NCI-H1105 (cell line): Measurements from ENCODE around the gene CNN3.

Experiments used
- DNase-seq: peaks from one replicate; lab custom pipeline; 2025; lab: John Stamatoyannopoulos, UW

CNN3 gene

GRCh38 chr1:94926915-94927404 is at the start of gene CNN3:
Gene CNN3 (minus strand): TSS chr1:94927110. CDS start chr1:94926894, 216 bp downstream.
- DNase-seq: peak; percentile 97

DNA sequence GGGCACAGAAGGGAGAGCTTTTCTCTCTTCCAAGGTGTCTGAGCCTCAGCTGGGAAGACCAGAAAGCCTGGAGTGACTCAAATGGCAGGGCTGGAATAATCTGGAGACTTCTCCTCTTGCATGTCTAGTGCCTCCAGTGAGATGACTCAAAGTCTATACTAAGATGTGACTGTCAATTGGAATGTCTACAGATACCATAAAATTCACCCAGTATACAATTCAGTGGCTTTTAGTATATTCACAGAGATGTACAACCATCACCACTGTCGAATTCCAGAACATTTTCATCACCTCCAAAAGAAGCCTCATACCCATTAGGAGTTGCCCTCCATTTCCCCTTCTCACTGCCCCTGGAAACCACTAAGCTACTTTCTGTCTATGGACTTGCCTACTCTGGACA is 47.9 kb upstream of the CNN3 start:
- DNase-seq: no peak

DNA sequence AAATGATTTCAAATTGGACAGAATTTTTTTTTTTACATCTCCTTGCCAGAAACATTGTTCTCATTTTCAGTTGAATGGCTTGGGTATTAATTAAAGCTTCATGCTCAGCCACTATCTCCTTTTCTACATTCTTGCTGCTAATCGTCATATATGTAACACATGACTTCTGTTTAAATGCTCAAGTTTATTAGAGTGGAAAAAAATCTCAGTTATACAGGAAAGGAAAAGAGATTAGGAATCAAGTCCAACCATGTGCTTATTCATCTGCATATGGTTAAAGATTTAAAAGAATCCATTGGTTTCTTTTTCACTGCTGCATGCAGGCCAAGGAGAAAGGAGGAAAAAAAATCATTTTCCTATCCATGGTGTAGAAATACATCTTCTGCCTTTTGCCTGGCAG is 47.3 kb upstream of the CNN3 start:
- DNase-seq: no peak

DNA sequence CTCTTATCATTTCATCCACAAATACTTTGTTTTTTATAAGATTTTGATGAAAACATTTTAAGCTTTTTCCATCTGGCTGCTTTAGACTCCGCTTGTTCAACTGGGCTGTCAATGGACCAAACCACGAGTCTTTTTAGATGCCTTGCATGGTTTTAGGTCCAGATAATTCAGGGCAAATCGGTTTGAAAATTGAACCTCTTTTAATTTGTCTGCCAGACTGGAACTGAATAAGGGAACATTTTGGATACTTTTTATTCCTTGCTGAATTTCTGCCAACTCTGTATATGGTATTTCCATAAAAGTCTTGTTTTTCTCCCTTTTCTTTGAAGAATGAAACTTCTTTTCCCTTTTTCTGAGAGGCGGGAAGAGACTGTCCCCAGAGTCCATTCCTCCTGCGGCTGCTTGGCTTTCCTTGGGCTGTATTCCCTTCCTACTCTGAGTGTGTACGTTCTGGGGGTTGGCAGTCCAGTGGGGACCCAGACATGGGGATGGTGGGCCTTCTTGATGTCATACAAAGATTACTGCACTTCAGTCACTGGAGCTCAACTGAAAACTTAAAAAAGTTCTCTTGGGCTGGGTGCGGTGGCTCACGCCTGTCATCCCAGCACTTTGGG is 46.5 kb upstream of the CNN3 start:
- DNase-seq: no peak

GRCh38 chr1:94971491-94971924 is 44.6 kb upstream of the CNN3 start:
- DNase-seq: no peak

DNA sequence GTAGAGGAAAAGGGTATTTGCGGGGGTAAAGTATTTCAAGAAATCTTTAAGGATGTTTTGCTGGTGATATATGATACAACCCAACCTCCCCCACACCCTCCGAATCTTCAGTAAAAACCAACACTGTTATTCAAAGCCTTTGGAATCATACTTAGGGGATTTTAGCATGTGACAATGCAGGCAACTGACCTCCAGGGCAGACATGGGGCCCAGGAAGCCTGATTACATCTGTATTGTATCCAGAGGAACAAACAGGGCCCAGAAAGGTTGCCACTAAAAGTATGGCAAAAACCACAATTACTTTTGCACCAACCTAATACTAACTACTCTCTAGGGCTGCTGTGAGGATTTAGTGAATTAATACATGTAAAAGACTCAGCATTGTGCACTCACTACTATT is 43.9 kb upstream of the CNN3 start:
- DNase-seq: no peak

DNA sequence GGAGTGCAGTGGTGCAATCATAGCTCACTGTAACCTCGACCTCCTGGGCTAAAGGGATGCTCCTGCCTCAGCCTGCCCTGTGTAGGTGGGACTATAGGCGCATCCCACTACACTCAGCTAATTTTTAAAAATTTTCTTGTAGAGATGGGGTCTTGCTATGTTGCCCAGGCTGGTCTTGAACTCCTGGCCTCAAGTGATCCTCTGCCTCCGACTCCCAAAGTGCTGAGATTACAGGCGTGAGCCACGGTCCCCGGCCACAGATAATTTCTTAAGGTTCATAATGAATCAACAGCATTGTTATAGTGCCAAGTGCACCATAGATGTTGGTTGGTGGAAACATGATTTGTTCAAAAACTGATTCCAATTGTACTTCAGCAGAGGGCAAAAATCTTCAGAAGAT is 42.2 kb upstream of the CNN3 start:
- DNase-seq: no peak

DNA sequence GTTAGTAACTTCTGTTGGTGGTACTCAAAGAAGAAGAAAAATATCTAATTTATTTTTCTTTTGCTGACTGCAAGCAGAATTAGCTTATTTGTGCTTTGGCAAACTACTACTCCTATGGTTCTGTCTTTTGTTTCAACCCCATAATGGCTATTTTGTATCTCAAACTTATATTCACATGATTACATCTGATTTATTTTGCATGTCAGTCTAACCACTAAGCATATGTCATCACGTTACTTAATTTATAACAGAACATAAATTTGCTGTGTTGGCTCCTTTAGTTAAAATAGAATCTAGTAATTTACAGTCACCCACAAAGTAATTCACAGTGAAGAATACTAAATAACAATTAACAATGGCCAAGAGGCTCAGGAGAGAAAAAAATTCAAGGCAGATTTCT is 39.1 kb upstream of the CNN3 start:
- no peak for DNase-seq

- DNase-seq: no peak
Measured at GRCh38 chr1:94963864-94964263, 37.0 kb upstream of the CNN3 start.

GRCh38 chr1:94962409-94963265 is 35.7 kb upstream of the CNN3 start:
- no peak for DNase-seq

DNA sequence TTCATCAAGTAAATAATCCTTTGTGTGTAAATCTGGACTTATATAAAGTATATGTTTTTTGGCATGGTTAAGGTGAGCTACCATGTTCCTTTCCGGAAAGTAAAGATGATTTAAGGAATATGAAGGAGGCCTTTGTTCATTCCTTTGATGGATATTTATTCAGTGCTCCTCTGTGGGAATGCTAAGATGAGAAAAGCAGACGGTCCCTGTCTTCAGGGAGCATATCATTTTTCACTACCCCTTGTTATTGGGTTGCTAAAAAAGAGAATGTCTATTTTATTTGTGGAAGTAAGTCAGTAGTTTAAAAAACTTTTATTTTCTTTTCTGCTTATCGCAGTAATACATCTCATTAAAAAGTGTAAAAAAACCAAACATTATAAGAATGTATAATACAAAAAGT is 35.1 kb upstream of the CNN3 start:
- DNase-seq: no peak

GRCh38 chr1:94961582-94961981 is 34.7 kb upstream of the CNN3 start:
- DNase-seq: no peak

DNA sequence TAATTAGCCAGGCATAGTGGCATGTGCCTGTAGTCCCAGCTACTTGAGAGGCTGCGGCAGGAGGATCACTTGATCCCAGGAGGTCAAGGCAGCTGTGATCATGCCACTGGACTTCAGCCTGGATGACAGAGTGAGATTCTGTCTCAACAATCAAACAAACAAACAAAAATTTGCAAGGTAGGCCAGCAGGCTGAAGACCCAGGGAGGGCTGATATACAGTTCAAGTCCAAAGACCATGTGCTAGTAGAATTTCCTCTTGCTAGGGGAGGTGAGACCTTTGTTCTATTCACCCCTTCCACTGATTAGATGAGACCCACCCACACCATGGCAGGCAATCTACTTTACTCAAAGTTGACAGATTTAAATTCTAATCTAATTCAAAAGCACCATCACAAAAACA is 31.2 kb upstream of the CNN3 start:
- DNase-seq: no peak

DNA sequence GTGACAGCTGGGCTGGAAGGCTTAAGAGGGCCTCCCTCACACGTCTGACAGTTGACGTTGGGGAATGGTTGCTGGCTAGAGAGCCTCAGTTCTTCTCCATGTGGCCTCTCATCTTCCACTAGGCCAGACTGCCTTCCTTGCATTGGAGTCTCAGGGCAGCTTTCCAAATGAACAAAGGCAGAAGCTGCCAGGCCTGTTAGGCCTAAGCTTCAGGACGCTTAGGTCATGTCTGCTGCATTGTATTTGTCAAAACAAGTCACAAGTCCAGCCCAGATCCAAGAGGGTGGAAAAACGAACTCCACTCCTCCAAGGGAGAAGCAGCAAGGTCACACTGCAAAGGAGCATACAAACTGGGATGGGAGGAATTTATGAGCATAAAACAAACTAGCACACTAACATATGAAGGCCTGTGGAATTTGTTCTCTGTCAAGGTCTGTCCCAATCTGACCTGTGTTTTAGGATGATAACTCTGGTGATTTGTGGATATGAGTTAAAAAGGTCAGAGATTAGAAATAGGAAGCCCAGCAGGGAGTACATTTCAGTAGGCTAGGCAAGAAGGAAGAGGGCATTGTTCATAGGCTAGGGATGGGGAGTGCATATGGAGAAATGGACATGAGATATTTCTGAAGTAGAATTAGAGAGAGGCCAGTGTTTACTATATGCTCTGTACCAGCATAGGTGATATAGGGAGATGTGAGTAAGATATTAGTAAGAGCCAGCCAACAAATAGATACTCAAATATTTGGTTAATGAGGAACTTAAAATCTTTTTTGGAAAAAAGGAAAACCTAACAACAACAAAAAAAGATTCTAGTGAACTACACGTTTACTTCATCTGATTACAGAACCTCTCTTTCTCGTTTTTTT is 29.1 kb upstream of the CNN3 start:
- DNase-seq: no peak

DNA sequence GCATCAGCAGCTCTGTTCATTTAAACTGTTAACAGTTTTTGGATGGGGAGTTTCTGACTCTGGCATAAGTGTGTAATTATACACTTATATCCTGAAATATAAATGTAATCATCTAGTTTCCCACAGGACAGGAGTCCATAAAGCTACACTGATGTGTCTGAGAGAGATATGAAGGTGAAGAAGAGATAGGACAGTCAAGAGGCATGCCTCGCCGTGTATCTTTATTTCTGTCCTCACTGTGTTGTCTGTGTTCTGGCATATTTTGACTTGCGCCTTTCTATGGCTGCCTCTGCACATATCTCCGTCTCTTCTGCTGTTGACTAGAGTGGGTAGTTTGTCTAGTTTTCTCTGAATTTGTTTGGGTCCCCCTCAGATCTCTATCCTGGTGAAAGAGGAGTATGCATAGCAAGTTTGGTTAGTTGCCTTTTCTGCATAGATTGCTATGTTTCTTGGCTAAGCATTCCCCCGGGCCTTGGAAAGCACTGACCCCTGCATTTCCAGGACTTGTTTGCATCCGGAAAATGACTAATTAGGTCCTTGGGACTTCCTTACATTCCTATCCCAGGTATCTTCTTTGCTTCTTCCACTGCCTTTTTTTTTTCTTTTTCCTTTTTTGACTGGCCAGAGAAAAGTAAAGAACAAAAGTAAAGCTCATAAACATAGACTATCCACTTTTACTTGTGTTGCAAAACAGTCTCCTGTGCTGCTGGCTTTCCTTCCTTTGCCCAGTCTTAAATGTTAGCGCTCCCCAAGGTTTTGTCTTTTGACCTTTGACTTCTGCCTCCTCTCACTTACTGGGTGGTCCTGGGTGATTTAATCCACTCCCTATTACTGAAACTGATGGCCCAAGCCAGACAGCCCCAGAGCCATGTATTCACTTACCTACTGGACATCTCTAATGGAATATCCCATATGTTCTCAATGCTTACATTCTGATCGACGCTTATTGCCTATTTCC is 27.6 kb upstream of the CNN3 start:
- DNase-seq: no peak

DNA sequence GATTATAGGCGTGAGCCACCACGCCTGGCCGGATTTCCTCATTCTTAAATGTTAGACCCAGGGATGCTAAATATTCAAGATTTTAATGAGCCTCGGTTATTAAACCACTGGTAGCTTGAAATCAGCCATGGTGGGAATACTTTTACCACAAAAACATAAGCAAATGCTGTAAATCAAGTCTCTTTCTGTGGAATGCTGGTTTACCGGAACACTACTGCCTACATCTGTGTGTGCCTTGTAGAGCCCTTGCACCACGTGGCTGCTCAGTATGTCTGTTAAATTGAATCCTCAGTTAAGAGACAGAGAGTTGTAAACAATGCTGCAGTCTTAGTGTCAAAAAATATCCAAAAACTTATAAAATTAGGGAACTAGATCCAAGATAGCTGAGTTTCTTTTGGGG is 26.8 kb upstream of the CNN3 start:
- no peak for DNase-seq

GRCh38 chr1:94953107-94953506 is 26.2 kb upstream of the CNN3 start:
- no peak for DNase-seq

GRCh38 chr1:94952539-94952938 is 25.6 kb upstream of the CNN3 start:
- DNase-seq: no peak

DNA sequence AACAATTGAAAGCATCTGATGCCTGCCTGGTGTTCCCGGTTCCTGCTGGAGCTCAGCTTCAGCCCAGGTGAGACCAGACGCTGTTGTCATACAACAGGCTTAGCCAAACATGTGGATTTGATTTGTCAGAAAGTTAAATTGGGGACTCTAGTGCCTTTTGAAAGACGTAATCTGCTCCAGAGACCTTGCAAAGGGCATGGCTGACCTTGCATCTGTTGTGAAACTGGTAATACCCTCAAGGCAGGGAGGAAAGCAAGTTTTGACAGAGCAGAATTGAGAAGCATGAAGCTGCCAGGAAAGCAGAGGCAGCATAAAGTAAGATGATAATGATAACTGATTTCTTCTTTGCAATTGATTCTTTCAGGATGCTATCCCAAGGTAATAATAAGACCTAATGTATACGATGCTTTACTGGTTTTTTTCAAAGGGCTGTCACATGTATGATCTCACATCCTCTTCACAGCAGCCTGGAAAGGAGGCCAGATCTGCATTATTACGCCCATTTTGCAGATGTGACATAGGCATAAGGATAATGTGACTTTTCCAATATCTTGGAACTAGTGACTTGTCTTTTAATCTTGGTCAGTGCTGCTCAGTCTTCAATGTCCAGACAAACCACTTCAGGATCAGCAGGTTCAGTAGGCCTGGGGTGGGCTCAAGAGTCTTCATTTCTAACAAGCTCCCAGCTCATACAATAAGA is 24.7 kb upstream of the CNN3 start:
- DNase-seq: no peak

GRCh38 chr1:94951046-94951445 is 24.1 kb upstream of the CNN3 start:
- DNase-seq: no peak
